OCI-LY1 (cell line): ENCODE data around the gene SYK.

Source experiments
- CTCF ChIP-seq: fragments of 200-600 bp; sonication (generic), shearing (Covaris generic); IDR thresholded peaks from 2 replicates; pipeline ENCODE4 v1.5.1; 2017; ENCODE audit warnings: mild to moderate bottlenecking, antibody characterized with exemption, low read length, moderate library complexity, mixed read lengths
- EZH2 ChIP-seq: fragments of 200-600 bp; sonication (generic), shearing (Covaris generic); IDR thresholded peaks from 2 replicates; pipeline ENCODE4 v1.8.0; 2017; ENCODE audit warnings: borderline replicate concordance, mixed run types, mild to moderate bottlenecking, antibody characterized with exemption, low read length, moderate library complexity, mixed read lengths

GRCh38 chr9:90855208-90855902, 53.7 kb downstream of the SYK start:
- no peak for TF ChIP-seq CTCF
- no peak for TF ChIP-seq EZH2
